Prostate gland (tissue), 2 donors: ENCODE measurements around the gene CPM.

Experiments
- POLR2A ChIP-seq: fragments of 450-650 bp; IDR thresholded peaks from one replicate; pipeline ENCODE4 v1.6.1; 2016; ENCODE audit warnings: antibody characterized with exemption, mild to moderate bottlenecking
- POLR2AphosphoS5 ChIP-seq: sonication (generic); formaldehyde crosslinking; IDR thresholded peaks from one replicate; pipeline ENCODE4 v1.6.1; 2017; ENCODE audit warnings: antibody characterized with exemption
- TF ChIP-seq, protein P1 (sequence below), 4 experiments: fragments of 200-600 bp in 2 of 4; fragments of 450-650 bp in 2 of 4; sonication (generic) in 2 of 4; IDR thresholded peaks; 1 replicate in 3 of 4; 2 replicates in 1 of 4; pipeline ENCODE4 v1.5.1; 2016 to 2019; ENCODE audit warnings: antibody characterized with exemption in 4 of 4, mild to moderate bottlenecking in 2 of 4, moderate library complexity in 2 of 4

DNA sequence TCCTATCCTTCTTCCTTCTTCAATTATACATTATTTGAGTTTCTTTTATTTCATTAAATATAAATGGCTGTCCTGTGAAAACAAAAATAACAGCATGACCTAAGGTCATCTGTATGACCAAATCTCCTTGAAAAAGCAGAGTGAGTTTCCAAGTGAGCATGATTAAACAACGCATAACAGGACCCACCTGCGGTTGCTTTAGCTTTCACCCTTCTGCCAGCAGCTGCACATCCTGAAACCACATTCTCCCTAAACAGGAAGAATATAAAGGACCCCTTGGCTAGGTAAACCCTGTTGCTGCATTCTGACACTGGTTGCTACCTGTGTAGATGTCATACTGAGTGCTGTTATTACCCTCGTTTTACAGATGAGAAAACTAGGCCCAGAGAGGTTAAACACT is 42.8 kb upstream of the CPM start:
- TF ChIP-seq POLR2AphosphoS5 (no peak), POLR2A (no peak)
- TF ChIP-seq, protein P1, sequence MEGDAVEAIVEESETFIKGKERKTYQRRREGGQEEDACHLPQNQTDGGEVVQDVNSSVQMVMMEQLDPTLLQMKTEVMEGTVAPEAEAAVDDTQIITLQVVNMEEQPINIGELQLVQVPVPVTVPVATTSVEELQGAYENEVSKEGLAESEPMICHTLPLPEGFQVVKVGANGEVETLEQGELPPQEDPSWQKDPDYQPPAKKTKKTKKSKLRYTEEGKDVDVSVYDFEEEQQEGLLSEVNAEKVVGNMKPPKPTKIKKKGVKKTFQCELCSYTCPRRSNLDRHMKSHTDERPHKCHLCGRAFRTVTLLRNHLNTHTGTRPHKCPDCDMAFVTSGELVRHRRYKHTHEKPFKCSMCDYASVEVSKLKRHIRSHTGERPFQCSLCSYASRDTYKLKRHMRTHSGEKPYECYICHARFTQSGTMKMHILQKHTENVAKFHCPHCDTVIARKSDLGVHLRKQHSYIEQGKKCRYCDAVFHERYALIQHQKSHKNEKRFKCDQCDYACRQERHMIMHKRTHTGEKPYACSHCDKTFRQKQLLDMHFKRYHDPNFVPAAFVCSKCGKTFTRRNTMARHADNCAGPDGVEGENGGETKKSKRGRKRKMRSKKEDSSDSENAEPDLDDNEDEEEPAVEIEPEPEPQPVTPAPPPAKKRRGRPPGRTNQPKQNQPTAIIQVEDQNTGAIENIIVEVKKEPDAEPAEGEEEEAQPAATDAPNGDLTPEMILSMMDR (IDR thresholded peaks at IDR 0.05), result no peak
